ENCODE measurements around the gene AP1S2. TPM values are rescaled to one million over a fixed set of nuclear protein-coding genes. Genes with fewer than 3 reads are reported as not detected.

Gene AP1S2
- total RNA-seq, 1 donor from 2014 or later: 873 TPM

DNA sequence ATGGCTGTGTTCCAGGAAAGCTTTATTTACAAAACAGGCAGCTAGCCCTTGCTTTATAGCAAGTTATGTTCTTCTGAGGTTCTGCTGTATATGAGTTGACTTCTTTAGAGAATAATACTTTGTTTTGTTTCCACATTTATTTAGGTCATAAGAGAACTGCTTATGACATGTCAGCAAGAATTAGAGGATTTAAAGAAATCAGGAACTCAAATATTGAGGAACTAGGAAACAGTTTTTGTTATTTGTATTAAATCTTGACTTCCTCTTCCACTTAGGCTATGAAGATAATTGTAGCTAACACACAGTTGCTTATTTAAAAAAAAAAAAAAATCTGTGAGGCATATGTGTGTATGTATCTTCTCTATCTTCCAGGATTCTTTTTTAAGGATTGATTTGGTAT is 50.0 kb downstream of the AP1S2 start:
- H3K36me3 ChIP-seq: peaks cover 6% of the 10 kb centered on the region
- H4K20me1 ChIP-seq (ENCODE audit: low read depth): no peaks in the 10 kb centered on the region

DNA sequence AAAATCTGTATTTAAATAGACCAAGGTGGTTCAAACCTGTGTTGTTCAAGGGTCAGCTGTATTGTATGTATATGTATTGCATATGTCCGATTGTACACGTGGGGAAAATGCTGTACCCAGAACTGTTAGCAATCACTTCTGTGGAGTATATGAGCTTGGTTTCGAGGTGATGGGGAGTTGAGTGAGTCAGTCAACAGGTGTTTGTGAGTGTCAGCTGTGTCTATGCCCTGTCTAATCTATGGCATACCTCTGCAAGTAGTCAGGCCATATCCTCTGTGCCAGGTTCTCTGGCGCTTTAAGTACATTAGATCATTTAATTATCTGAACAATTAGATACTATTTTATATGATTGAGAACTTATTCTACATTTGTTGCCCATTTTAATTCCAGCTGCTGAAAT is 56.9 kb downstream of the AP1S2 start:
- no peak overlapping the region for H2AFZ ChIP-seq (replicated peaks)
- no peaks in the 10 kb centered on the region for H3K4me1 Mint-ChIP-seq
- H3K27ac Mint-ChIP-seq: no peak overlapping the region
- H3F3A ChIP-seq (ENCODE audit: low read depth): no peaks in the 10 kb centered on the region
- H3K36me3 ChIP-seq: no peaks in the 10 kb centered on the region
- H3K4me1 ChIP-seq: no peaks in the 10 kb centered on the region
- peaks cover 3% of the 10 kb centered on the region for H3K27me3 Mint-ChIP-seq (ENCODE audit: insufficient read depth, low read depth)
- H3K36me3 Mint-ChIP-seq: peaks cover 15% of the 10 kb centered on the region
- no peaks in the 10 kb centered on the region for H3K9me3 Mint-ChIP-seq
- H3K27me3 ChIP-seq: no peaks in the 10 kb centered on the region
- H3K27ac ChIP-seq: no peak overlapping the region
- no peak for DNase-seq (ENCODE audit: low spot score)
- peaks cover 33% of the 10 kb centered on the region for H3K79me2 ChIP-seq (ENCODE audit: low read depth)
- H4K20me1 ChIP-seq (ENCODE audit: low read depth): no peaks in the 10 kb centered on the region
- no peak overlapping the region for H3K4me2 ChIP-seq
- H3K4me3 ChIP-seq: no peak overlapping the region
- no peaks in the 10 kb centered on the region for H3K9me3 ChIP-seq (ENCODE audit: low read depth)
- no peak for TF ChIP-seq EZH2 (IDR thresholded peaks at IDR 0.05)
- TF ChIP-seq, protein P1, sequence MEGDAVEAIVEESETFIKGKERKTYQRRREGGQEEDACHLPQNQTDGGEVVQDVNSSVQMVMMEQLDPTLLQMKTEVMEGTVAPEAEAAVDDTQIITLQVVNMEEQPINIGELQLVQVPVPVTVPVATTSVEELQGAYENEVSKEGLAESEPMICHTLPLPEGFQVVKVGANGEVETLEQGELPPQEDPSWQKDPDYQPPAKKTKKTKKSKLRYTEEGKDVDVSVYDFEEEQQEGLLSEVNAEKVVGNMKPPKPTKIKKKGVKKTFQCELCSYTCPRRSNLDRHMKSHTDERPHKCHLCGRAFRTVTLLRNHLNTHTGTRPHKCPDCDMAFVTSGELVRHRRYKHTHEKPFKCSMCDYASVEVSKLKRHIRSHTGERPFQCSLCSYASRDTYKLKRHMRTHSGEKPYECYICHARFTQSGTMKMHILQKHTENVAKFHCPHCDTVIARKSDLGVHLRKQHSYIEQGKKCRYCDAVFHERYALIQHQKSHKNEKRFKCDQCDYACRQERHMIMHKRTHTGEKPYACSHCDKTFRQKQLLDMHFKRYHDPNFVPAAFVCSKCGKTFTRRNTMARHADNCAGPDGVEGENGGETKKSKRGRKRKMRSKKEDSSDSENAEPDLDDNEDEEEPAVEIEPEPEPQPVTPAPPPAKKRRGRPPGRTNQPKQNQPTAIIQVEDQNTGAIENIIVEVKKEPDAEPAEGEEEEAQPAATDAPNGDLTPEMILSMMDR (IDR thresholded peaks at IDR 0.05): no peak
- H3K4me3 Mint-ChIP-seq: no peak overlapping the region
- no peak overlapping the region for H3K9ac ChIP-seq

More for the DNA sequence above, 50.0 kb downstream of the AP1S2 start:
- no peaks in the 10 kb centered on the region for H3K4me1 ChIP-seq
- no peaks in the 10 kb centered on the region for H3K79me2 ChIP-seq (ENCODE audit: low read depth)
- Mint-ChIP-seq H3K27ac (no peak overlapping the region), H3K4me3 (no peak overlapping the region), H3K9me3 (no peaks in the 10 kb centered on the region), H3K4me1 (no peaks in the 10 kb centered on the region), H3K36me3 (peaks cover 20% of the 10 kb centered on the region), H3K27me3 (ENCODE audit: insufficient read depth, low read depth) (peaks cover 3% of the 10 kb centered on the region)
- no peak overlapping the region for H2AFZ ChIP-seq (replicated peaks)
- no peaks in the 10 kb centered on the region for H3K27me3 ChIP-seq
- no peaks in the 10 kb centered on the region for H3F3A ChIP-seq (ENCODE audit: low read depth)
- no peak for DNase-seq (ENCODE audit: low spot score)
- no peak overlapping the region for H3K4me2 ChIP-seq
- TF ChIP-seq EZH2 (IDR thresholded peaks at IDR 0.05) (no peak), EZH2phosphoT487 (IDR thresholded peaks at IDR 0.05) (no peak)
- TF ChIP-seq, protein P1 (IDR thresholded peaks at IDR 0.05): no peak
- H3K4me3 ChIP-seq: no peak overlapping the region
- H3K9me3 ChIP-seq (ENCODE audit: low read depth): no peaks in the 10 kb centered on the region
- no peak overlapping the region for H3K9ac ChIP-seq
- H3K27ac ChIP-seq: no peak overlapping the region

DNA sequence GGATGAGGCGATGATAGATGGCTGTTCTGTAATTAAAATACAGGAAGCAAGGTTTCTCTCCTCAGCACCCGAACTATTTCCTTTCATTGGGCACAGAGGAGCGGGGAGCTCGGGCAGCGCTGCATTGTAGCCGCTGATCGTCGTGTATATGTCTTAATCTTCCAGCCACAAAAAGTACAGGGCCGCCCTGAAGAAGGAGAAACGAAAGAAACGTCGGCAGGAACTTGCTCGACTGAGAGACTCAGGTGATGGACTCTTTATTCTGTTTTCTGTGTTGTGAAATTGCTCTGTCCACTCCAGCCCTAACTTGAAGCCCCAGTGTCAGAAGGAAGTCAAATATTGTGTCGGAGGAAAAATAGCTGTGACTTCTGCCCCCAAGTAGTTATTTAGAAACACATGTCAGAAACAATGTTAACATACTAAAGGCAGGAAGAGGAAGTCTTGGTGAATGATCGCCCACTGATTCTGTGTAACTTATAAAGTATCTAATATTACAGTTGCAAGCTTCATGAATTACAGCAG is 63.8 kb downstream of the AP1S2 start:
- H3K4me2 ChIP-seq: peak overlapping the region; percentile 82
- no peak overlapping the region for H3K4me3 Mint-ChIP-seq
- no peak overlapping the region for H3K27ac Mint-ChIP-seq

More for the DNA sequence above, 63.8 kb downstream of the AP1S2 start:
- Mint-ChIP-seq H3K9me3 (no peaks in the 10 kb centered on the region), H3K36me3 (peaks cover under 1% of the 10 kb centered on the region), H3K4me1 (no peaks in the 10 kb centered on the region), H3K27me3 (ENCODE audit: insufficient read depth, low read depth) (no peaks in the 10 kb centered on the region)
- Histone ChIP-seq H2AFZ (replicated peaks) (peak overlapping the region; percentile 95), H4K20me1 (ENCODE audit: low read depth) (no peaks in the 10 kb centered on the region), H3K9ac (peak overlapping the region; percentile 60), H3K4me3 (peak overlapping the region; percentile 74), H3K27ac (peak overlapping the region; percentile 34), H3K36me3 (no peaks in the 10 kb centered on the region), H3F3A (ENCODE audit: low read depth) (peaks cover 7% of the 10 kb centered on the region), H3K9me3 (ENCODE audit: low read depth) (no peaks in the 10 kb centered on the region), H3K27me3 (no peaks in the 10 kb centered on the region), H3K4me1 (no peaks in the 10 kb centered on the region), H3K79me2 (ENCODE audit: low read depth) (peaks cover 28% of the 10 kb centered on the region)
- no peak for DNase-seq (ENCODE audit: low spot score)
- TF ChIP-seq, protein P1 (IDR thresholded peaks at IDR 0.05): no peak
- no peak for TF ChIP-seq EZH2 (IDR thresholded peaks at IDR 0.05)
- no peak for TF ChIP-seq EZH2phosphoT487 (IDR thresholded peaks at IDR 0.05)
